ENCODE data around the gene FKBP5.

GRCh38 chr6:35640017-35640664, 48.6 kb downstream of the FKBP5 start:
- TF ChIP-seq POLR2A (IDR thresholded peaks at IDR 0.05) (no peak), CTCF (IDR thresholded peaks at IDR 0.05) (no peak)

All from testis (tissue), 2 donors.